CD4-positive, alpha-beta T cell treated with Interleukin-2 at 100 ng/mL for 4 hours (primary cell): Measurements from ENCODE around the gene NRIP1.

Source experiments
- DNase-seq: peaks from one replicate; pipeline ENCODE4 v3.0.0-alpha.2; 2020; ENCODE audit warnings: low spot score

The NRIP1 gene, protein sequence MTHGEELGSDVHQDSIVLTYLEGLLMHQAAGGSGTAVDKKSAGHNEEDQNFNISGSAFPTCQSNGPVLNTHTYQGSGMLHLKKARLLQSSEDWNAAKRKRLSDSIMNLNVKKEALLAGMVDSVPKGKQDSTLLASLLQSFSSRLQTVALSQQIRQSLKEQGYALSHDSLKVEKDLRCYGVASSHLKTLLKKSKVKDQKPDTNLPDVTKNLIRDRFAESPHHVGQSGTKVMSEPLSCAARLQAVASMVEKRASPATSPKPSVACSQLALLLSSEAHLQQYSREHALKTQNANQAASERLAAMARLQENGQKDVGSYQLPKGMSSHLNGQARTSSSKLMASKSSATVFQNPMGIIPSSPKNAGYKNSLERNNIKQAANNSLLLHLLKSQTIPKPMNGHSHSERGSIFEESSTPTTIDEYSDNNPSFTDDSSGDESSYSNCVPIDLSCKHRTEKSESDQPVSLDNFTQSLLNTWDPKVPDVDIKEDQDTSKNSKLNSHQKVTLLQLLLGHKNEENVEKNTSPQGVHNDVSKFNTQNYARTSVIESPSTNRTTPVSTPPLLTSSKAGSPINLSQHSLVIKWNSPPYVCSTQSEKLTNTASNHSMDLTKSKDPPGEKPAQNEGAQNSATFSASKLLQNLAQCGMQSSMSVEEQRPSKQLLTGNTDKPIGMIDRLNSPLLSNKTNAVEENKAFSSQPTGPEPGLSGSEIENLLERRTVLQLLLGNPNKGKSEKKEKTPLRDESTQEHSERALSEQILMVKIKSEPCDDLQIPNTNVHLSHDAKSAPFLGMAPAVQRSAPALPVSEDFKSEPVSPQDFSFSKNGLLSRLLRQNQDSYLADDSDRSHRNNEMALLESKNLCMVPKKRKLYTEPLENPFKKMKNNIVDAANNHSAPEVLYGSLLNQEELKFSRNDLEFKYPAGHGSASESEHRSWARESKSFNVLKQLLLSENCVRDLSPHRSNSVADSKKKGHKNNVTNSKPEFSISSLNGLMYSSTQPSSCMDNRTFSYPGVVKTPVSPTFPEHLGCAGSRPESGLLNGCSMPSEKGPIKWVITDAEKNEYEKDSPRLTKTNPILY (N-terminal part only)

DNA sequence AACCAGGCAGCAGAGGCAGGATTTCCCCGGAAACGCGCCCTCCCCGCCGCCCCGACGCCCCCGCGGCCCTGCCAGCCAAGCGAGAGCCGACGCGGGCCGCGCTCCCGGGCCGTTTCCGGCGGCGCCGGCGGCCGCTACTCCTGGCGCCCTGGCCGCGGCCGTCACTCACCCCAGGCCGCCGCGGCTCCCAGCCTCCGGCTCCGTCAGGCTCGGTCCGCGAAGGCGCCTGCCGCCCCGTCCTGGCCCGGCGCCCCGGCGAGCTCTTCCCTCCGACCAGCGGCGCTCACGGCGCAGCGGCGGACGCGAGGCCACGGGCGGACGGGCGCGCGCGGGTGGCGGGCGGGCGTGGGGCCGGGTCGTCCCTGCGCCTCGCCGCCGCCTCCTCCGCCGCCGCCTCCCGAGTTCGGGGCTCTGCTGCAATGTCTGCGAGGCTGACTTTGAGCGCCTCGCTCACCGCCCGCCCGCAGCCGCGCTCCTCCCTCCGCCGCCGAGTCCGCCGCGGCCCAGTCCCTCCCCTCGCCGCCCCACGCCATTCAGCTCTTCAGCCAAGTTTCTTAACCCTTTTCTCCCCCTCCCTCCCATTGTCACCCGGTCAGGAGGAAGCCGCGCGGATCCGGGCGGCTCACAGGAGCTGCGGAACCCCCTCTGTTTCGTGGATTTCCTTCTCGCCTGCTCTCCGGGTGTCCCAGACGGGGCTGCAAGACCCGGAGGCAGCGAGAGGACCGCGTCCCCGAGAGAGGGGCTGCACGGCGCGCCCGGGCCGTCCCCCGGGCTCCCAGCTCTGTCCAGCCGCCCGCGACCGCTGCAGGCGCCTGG, at the start of gene NRIP1:
TSS of gene NRIP1 (minus strand) at position 425 of the 816 bp plus-strand sequence. CDS start 96,808 bp downstream, outside the sequence.
- peak; percentile 84 for DNase-seq

DNA sequence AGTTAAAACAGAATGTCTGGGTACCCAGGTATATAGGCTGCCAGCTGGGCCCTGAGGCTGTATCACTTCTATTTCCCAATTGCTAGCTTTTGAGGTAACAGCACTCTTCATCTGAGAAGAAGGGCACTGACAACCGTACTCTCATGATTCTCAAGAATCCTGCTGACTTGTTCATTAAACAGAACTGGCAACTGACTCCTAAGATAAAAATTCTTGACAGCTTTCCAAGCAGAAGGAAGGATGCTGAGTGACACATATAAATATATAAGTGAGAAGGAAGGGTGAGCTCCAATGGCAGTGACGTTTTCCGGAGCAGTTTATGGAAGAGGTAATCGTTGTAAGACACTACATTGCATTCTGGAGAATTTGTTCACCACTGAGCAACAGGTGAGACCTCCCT, 48.1 kb upstream of the NRIP1 start:
- no peak for DNase-seq

DNA sequence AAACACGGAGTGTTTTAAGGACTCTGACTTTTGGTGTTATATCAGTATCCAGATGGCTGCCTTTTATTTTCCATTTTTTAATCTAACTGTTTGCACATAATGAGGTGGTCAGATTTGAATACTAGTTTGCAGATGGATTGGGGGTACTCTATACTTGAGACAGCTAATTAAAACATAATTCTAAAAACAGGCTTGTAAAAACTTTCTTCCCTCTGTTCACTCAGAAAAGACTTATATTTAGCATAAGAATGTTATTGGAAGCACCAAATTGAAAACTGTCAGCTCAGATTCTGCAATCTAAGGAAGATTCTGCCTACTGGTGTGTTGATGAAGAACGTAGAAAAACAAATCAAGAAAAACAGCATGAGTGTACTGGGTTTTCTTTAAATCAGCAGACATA, 44.0 kb upstream of the NRIP1 start:
- DNase-seq: no peak

DNA sequence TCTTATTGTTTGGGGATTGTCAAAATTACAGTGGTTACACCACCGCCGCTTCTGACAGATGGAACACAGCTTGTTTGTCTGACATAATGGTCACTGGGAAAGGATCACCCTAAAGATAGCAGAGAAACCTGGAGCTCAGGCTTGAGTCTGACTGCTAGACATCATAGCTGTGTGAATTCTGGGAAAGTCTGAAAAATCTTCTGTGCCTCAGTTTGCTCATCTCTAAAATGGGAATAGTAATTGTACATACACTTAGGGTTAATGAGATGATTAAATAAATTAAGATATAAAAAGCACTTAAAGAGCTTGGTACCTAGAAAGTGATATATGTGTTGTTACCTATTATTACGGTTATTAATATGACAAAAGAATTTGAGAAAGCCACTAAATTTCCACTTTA, 39.7 kb upstream of the NRIP1 start:
- DNase-seq: no peak

DNA sequence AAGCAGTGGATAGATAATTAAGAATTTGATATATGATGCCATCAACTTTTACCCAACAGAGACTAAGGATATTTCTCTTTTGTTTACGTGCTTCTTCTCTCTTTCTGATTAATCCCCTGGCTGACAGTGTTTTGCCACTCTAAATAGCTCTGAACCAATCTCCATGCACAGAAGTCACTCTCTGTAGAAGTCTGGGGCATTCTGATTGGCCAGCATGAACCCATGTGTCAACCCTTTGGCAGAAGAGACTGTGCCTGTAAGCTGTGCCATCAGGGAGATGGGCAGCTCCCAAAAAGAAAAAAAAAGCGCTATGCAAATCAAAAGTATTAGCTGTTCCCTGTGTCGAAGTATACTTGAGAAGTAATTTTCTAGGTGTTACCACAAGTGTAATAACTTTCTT, 34.1 kb upstream of the NRIP1 start:
- DNase-seq: no peak

DNA sequence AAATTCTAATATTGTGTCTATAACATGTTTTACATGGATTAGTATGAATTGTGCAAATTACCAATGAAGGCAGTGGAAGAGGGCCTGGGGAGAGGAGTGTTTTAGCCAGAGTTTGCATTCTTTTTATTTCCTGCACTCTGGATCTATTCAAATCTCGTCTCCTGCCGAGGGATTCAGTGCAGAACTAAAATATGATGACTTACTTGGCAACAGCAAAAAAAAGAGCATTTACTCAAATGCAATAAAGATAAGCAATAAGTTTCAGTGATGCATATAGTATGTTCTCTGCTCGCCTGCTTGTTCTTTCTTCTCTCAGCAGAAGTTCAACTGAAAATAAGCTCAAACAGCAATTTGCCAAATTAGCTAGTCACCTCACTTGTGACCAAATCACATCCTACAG, 33.4 kb upstream of the NRIP1 start:
- DNase-seq: no peak

DNA sequence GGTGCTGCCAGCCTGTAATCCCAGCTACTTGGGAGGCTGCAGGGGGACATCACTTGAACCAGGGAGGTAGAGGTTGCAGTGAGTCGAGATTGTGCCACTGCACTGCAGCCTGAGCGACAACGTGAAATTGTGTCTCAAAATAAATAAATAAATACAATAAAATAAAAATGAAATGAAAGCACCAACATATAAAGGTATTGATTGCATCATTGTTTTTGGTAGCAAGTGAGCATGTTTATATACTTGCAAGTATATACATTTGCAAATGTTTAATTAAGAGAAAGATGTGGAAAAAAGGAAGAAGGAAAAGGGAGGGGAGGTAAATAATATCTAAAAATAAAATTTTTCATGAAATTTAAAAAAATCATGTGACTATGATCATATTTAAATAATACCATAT, 32.8 kb upstream of the NRIP1 start:
- DNase-seq: no peak

DNA sequence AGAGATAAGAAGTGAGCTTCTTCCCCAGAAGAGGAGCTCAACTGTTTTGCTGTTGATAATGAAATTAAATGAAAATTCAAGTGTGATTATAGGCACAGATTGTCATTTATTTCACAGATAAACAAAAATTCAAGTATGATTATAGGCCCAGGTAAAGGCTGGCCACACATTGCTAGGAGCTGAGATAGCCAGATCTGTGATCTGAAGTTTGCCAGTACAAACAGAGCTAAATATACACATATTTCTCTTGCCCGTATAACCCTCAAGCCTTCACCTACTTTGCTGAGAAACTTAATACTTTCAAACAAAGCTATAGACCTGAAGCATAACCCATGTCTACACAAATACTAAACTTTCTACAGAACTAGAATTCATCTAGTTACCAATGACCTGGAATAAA, 31.3 kb upstream of the NRIP1 start:
- no peak for DNase-seq

DNA sequence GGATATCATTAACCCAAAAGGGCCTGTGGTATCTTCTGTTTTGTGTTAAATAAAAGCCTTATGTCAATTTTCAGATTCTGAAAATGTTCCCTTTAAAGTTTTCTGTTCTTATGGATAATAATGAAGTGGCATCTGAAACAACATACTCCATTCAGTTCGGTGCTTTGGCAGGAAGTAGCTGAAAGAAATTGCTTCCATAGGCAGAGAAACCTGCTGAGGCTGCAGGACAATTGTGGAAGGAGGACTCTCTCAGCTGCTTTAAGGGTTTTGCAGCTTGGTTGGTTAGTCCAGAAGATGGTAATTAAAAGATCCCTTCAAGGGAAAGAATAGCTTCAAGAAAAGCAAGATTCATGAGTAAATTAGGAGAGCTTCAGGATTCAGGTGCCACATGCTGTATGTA, 30.5 kb upstream of the NRIP1 start:
- DNase-seq: no peak

DNA sequence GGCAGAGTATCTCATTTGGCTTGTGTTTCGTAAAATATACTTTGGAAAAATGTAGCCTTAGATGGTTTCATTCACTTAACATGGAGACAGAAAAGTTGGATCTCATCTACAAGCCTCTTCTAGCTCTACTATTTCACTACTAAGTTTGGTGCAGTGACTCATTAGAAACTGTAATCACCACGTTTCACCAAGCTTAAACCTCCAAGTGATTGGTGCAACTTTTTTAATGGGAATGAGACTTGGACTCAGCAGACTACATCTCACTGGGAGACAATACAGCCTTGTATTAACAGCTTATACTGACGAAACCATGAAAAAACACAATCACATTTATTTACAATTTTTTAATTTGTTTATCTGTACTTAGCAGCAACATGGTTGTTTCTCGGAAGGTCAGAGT, 29.9 kb upstream of the NRIP1 start:
- no peak for DNase-seq

DNA sequence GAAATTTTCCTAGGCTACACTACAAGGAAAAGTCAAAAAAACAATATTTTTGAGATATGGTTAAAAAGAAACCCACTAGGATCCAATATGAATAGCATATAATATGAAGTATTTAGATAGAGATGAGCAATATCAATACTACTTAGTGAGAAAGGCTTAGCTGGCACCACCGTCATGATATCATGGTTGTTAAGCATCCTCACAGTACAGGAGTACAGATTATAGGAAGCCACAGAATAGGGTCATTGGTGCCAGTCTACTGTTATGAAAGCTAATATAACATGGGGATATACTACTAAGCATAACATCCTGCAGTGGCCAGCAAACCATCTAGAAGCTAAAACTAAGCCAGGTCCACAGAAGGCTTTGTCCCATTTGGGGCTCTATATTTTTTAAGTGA, 28.4 kb upstream of the NRIP1 start:
- no peak for DNase-seq

DNA sequence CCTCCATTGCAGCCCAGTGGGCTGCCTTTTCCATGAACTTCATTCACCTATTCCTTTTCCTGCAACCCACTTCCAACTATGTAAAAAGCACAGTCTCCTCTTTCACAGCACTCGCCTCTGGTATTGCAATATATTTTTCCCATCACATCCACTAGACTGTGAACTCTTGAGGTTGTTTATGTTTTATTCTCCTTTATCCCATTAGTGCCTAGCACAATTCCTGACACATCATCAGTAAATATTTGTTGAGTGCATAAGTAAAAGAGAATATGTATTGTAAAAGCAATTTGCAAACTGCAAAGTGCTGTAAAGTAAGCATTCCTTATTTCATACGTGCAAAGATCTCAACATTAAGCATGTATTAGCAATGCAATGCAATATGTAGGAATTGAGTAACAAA, 27.9 kb upstream of the NRIP1 start:
- no peak for DNase-seq

DNA sequence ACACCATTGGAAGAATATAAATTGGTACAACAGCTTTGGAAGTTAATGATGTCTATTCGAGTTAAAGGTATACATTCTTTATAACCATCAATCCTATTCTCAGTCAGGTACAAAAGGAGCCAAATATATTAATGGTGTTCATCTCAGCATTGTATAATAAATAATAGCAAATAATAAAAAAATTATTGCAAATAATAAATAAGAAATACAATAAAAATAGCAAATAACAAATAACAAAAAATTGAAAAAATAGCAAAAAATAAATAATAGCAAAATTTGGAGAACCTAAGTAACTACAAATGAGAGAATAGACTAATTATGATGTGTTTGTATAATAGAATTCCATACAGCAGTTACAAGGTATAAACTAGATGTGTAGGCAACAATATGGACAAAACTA, 25.6 kb upstream of the NRIP1 start:
- no peak for DNase-seq

DNA sequence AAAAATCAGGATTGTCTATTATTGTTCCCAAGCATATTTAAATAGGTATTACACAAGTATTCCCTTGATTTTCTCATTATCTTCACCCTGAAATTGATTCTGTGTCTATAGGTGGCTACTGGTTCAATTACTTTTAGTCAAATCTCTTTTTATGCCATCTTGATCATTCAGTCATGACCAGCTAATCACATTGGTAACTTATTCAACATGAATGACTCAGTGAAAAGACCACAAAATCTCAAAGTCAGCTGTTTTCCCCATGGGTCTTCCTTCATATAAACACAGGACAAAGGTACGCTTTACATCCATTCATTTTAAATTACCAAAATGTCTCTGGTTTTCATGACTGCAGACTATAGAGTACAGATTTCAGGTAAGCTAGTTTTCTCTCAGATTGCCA, 23.7 kb upstream of the NRIP1 start:
- DNase-seq: no peak

DNA sequence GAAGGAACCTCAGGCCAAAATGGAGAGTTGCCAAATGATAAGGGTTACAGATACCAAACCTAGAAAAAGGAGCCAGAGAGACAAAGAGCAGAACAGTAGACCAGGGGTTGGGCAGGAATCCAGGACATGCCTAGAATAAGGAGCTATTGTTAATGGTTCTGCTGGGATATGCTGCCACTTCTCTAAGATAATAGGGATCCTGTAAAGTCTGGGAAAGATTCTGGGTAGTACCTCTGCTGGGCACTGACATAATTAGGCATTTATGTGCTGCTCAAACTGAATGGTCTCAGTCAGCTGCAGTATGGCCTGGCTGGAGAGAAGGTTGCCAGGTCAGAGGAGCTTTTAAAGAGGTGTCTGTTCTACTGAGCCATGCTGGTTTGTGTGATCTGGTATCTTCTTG, 19.9 kb upstream of the NRIP1 start:
- DNase-seq: no peak

DNA sequence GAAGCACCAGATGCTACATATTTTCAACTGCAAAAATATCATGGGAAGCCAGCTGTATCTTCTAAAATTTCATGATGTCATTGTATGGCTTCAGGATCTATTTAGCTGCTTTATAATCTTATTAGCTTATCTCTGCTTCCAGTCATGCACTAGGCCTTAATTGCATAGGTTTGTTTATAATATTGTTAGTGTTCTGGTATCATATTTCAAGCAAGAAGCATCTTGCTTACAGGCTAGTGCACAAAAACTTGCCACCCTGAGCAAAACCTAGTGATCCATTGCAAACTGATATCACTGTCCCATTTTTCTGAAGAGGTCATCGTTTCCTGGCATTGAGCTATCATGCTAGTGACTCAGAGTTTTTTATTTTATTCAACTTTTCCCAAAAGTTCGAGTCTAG, 15.7 kb upstream of the NRIP1 start:
- DNase-seq: no peak

DNA sequence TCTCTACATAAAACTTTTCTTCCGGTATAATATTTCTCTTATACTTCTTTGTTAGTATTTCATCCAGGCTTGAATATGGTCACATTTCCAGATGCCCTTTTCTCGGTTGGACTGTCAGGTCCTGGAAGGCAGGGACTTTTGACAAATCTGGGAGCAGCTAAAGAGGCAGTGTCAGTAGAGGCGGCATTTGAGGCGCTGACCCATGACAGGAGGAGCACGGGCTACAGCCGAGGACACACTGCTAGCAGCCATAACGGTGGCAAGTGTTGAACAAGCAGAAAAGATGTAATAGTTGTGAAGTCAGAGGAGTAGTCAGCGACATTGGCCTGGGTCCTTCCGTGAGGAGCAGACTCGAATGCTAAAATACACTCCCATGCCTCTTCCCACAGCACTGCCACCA, 14.5 kb upstream of the NRIP1 start:
- DNase-seq: no peak

DNA sequence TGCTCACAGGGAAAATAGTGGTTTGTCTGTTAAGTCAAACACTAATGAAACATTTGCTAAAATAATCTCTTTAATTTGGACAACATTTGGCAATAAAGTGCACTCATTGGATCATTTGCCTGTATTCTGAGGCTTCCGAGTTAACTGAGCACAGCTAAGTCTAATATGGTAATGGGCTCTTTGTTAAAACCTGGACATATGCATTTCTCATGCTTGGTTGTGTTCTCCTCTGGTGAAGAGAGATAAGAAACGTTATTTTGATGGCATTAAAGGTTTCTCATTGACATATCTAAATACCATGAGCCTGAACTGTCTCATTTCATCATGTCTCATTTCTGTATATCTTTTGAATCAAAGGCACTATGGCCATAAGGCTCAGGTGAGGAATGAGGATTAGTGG, 13.4 kb upstream of the NRIP1 start:
- DNase-seq: no peak

DNA sequence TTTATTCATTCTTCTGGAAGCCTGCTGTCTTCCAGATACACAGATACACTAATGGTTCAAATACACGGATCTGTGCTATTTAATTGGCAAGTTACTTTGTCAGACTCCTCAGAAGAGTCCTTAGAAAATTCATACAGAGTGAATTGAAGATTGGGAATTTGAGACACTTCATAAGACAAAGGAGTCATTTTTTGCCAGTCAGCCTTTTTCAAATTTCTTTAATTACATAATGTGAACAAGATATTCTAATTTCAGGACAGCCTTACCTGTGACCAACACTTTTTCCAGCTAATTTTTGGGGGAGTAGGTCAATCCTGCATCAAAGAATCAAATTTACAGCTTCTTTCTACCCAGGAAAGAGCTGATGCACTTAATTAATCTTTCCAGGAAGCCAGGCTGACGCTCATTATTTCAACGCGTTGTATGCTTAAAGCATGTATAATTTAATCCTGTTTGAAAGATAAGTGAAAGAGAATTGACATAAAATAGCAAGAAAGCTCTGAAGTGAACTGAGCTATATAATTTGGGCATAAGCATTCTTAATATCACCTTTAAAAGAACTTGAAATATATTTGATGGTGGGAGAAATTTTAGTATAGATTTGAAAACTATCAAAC, 12.8 kb upstream of the NRIP1 start:
- no peak for DNase-seq

DNA sequence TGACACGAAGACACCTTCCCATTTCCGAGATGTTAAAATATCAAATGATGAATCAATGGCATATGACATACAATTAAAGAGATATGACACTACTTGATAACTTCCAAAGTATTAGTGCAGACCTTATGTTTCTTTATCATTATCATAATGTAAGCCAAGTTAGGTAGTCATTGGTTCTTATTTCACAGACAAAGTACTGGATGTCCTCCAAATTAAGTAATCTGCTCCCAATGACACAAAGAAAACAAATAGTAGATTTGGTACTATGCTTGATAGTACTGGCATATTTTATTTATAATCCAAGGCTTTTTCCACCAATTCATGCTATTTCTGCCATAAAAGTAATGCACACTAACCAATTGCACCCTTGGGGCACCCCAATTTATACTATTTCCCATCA, 11.9 kb upstream of the NRIP1 start:
- no peak for DNase-seq

DNA sequence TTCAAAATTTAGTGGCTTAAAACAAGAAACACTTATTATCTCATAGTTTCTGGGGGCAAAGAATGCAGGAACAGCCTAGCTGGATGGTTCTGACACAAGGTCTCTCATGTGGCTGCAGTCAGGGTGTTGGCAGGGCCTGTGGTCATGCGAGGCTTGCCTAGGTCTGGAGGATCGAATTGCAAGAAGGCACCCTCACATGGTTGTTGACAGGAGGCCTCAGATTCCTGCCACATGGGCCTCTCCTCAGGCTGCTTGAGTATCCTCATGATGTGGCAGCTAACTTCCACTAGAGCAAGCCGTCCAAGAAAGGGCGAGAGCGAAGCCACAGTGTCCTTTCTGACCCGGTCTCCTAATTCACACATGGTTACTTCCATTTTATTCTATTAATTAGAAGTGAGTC, 6.2 kb upstream of the NRIP1 start:
- DNase-seq: no peak

DNA sequence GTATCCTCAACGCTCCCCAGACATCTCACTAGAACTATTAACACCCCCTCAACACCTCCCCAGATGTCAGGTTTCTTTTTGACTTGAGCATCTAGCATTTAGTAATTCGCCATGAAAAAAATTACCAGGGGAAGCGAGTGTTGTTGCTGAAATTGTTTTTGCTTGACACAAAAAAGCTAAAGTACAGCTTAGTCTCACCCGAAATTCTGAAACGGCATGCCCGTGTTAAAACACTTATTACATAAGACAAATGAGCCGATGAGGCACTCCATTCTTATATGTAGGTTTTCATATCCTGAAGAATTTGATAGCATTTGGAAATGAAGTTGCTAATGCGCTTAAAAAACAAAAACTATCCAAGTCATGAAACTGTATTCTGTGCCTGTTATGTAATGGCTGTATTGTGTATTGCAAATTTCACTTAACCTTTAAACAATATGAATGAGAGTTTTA, 1.3 kb upstream of the NRIP1 start:
- DNase-seq: no peak
